ENCODE results near the gene GPR146.
"Not testable (repeated sequence)": the region's sequence is repeated elsewhere in the genome, so short reads cannot be mapped to it uniquely, and the experiment has no call there.

The GPR146 gene

GRCh38 chr7:1026721-1027161, 17.6 kb upstream of the GPR146 start:
- FAIRE-seq, result no peak

- no peak for FAIRE-seq
These were observed 16.9 kb upstream of the GPR146 start for GRCh38 chr7:1027242-1028043.

- FAIRE-seq, result no peak
These were observed 16.1 kb upstream of the GPR146 start for GRCh38 chr7:1028044-1028770.

DNA sequence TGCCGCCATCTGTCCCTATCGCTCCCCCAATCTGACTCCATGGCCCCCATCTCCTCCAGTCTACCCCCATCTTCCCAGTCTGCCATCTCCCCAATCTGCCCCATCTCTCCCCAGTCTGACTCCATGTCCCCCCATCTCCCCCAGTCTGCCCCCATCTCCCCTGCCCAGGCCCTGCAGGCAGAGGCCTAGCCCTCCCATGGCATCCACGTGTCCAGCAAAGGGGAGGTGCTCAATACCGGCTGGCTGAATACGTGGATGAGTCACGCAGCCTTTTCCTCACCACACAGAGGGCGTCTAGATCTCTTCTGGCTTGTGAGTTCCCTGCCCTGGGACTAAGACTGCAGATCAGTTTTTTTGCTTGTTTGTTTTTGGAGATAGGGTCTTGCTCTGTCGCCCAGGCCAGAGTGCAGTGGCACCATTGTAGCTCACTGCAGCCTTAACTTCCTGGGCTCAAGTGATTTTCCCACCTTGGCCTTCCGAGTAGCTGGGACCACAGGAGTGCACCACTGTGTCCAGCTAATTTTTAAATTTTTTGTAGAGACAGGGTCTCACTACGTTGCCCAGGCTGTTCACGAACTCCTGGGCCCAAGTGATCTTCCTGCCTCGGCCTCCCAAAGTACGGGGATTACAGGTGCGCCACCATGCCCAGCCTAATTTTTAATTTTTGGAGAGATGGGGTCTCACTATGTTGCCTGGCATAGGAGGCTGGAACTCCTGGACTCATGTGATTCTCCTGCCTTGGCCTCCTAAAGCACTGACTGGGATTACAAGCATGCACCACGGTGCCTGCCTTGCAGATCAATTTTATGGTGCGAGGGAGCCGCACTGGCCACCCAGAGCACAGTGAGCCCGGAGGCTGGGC, 15.3 kb upstream of the GPR146 start:
- FAIRE-seq, result no peak

GRCh38 chr7:1029637-1030443, 14.5 kb upstream of the GPR146 start:
- FAIRE-seq, result no peak

GRCh38 chr7:1030444-1031070, 13.8 kb upstream of the GPR146 start:
- FAIRE-seq, result no peak

DNA sequence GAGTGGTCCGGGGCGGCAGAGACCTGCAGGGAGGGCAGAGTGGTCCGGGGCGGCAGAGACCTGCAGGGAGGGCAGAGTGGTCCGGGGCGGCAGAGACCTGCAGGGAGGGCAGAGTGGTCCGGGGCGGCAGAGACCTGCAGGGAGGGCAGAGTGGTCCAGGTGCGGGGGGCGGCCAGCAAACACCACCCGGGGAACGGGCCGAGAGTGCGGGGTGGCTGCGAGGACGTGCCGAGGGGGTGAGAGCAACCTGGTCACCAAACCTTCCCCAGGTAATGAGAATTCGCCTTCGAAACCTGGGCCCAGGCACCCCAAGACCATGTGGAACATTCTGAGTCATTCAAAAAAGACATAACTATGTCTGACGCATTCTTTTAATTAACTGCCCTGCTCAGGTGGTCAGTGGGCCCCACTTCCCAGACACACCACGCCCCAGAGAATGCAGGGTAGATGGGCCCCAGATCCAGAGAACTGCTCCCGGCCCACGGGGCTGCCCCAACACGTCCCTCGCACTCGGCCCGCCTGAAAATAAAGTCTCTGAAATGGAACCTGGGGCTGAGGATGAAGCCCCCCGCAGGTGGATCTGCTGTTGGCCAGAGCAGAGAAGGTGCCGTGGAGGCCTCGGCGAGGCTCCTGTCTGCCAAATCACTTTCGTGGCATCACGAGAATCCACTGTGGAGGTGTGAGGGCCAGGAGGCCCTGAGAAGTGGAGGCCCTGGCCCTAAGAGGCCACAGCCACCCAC, 12.5 kb upstream of the GPR146 start:
- no peak for FAIRE-seq

DNA sequence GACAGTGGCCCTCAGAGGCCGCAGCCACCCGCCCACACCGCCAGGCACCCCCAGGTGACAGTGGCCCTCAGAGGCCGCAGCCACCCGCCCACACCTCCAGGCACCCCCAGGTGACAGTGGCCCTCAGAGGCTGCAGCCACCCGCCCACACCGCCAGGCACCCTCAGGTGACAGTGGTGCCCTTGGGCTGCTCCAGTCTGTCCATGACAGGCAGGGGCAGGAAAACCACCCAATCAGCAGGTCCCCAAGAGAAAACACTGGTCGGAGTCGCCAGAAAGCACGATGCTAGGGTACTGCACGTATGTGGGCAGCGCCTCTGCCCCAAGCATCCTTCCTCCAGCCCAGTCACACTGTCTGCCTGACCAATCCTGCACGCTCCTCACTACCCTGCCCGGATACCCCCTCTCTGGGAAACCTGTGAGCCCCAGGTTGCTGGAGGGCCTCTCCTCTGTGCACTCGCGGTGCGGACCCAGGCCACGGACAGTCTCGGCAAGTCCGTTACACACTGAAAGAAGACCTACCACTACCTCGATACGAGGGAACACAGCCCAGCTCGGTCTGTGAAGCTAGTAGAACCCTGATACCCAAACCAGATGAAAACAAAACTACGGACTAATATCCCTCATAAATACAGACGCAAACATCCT, 11.7 kb upstream of the GPR146 start:
- no peak for FAIRE-seq

DNA sequence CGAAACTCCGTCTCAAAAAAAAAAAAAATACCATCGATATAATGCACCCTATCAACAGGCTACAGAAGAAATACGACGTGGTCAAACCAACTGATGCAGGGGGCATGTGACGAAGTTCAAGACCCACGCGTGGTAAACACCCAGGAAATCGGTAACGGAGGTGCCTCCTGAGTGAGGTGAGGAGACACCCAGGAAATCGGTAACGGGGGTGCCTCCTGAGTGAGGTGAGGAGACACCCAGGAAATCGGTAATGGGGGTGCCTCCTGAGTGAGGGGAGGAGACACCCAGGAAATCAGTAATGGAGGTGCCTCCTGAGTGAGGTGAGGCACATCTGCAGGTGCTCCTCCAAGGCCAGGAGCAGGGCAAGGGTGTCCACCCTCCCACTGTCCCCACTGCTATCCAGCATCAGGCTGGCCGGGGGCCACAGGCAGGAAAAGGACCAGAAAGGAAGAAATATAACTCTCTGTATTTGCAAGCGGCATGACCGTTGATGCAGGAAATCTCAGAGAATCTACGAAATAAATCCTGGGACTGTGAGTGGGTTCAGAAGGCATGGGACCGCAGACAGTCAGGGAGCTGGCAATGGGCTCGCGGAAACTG, 10.7 kb upstream of the GPR146 start:
- no peak for FAIRE-seq

DNA sequence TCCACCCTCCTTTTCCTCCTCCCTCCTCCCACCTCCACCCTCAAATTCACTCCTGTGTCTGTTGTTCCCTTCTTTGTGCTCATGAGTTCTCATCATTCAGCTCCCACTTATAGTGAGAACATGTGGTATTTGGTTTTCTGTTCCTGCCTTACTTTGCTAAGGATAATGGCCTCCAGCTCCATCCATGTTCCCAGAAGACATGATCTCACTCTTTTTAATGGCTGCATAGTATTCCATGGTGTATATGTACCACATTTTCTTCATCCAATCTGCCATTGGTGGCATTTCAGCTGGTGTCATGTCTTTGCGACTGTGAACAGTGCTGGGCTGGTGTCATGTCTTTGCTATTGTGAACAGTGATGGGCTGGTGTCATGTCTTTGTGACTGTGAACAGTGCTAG, 9.6 kb upstream of the GPR146 start:
- not testable (repeated sequence) for FAIRE-seq

GRCh38 chr7:1036164-1036928, 8.0 kb upstream of the GPR146 start:
- not testable (repeated sequence) for FAIRE-seq

GRCh38 chr7:1040233-1040632, 4.1 kb upstream of the GPR146 start:
- FAIRE-seq, result not testable (repeated sequence)

DNA sequence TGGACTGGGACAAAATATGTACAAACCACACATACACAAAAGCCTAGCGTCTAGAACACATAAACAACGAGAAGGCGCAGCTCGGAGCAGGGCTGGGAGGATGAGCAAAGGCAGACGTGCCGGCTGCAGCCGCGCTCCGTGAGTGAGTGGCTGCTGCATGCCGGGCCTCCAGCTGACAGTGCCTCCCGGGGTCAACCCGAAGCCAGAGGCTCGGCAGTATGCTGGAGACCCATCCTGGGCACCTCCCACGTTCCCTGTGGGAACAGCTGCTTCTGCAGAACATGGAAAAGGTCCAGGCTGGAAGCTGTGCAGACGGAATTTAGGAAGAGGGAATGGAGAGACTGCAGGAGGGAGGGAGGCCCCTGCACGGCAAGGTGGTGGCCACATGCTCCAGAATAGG, 3.6 kb upstream of the GPR146 start:
- FAIRE-seq, result no peak

DNA sequence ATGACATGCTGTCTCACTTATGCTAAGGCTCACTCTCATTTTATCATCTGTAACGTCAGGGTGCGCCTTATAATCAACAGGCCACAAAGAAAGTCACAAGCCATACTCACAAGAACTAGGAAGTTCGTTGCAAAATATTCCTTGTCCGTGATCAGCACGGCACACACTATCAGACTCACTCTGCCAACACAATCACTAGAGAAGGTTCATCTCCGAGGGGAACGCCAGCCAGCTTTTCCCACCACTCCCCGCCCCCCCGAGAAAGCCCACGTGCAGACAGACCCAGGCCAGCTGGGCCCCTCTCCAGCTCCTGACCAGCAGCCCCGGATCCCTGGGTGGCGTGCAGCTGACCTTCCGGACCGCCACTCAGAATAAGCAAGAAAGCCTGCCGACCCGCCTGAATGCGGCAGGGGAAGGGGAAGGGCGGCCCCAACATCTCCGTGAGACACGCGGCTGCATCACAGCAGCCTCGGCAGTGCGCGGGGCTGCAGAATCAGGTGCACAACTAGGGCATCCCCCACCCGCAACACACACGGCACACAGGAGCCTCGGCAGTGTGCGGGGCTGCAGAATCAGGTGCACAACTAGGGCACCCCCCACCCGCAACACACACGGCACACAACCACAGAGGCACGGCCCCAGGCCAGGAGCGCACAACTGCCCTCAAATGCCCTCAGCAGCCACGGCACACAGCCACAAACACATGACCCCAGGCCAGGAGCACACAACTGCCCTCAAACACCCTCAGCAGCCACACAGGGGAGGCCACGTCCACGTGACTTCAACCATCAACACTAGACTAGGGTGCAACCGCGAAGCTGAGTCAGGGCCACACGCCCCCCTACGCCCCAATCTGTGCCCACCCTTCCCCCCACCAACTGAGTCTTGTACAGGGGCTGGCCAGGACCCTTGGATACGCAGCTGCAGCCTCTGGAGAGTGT, 2.5 kb upstream of the GPR146 start:
- FAIRE-seq, result no peak

- FAIRE-seq, result no peak
These were observed 1.9 kb upstream of the GPR146 start for GRCh38 chr7:1042492-1042833.

GRCh38 chr7:1043552-1044188, 676 bp upstream of the GPR146 start:
- no peak for FAIRE-seq
